ENCODE results near the gene DNAAF3.
A peak's percentile ranks its signal among the peaks of the same experiment; 100 is the strongest.
"Not testable (repeated sequence)": the region's sequence is repeated elsewhere in the genome, so short reads cannot be mapped to it uniquely, and the experiment has no call there.

The DNAAF3 gene

GRCh38 chr19:55156202-55157063, 10.0 kb downstream of the DNAAF3 start:
- DNase-seq, result peak in 5 of 56 donors; percentile 6 to 47 (median 16)

DNA sequence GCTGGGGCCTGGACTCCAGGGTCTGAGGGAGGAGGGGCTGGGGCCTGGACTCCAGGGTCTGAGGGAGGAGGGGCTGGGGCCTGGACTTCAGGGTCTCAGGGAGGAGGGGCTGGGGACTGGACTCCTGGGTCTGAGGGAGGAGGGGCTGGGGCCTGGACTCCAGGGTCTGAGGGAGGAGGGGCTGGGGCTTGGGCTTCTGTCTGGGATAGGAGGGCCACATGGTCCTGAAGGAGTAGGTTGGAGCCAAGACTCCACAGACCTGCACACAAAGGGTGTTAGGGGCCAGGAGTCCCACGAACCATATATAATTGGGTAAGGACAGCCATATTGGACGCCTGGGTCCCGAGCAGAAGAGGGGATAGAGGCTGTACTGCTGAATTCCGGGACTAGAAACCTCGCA, 10.6 kb downstream of the DNAAF3 start:
- DNase-seq, result not testable (repeated sequence)

DNA sequence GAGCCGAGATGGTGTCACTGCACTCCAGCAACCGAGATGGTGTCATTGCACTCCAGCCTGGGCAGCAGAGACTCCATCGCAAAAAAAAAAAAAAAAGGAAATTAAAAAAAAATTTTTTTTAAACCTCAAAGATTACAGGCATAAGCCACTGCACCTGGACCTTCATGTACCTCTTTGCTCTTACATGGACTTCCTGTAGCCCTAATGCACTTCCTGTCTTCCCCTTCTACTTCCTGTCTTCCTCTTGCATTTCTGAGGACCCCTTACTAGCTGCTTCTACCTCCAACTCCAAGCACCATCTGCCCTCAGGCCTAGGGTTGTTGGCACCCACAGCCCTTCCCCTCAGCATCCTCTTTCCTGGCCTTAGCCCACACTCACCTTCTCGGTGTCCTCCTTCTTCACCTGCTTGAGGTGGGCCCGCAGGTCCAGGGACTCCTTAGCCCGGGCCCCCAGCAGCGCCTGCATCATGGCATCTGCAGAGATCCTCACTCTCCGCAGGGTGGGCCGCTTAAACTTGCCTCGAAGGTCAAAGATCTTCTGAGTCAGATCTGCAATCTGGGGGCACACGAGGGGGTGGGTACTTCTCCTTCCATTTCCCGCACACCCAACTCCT, 12.7 kb downstream of the DNAAF3 start:
- DNase-seq, result no peak

- no peak for DNase-seq
Measured at GRCh38 chr19:55152017-55152416, 14.4 kb downstream of the DNAAF3 start.

GRCh38 chr19:55149078-55150003, 17.1 kb downstream of the DNAAF3 start, which contains the start of gene TNNT1:
TNNT1 (minus strand) TSS chr19:55149206; CDS start chr19:55147157, 2,049 bp downstream.
- DNase-seq, result no peak

- DNase-seq, result no peak
Measured at GRCh38 chr19:55147545-55148251, 18.7 kb downstream of the DNAAF3 start.

- no peak for DNase-seq
Measured at GRCh38 chr19:55146705-55147273, 19.6 kb downstream of the DNAAF3 start.

DNA sequence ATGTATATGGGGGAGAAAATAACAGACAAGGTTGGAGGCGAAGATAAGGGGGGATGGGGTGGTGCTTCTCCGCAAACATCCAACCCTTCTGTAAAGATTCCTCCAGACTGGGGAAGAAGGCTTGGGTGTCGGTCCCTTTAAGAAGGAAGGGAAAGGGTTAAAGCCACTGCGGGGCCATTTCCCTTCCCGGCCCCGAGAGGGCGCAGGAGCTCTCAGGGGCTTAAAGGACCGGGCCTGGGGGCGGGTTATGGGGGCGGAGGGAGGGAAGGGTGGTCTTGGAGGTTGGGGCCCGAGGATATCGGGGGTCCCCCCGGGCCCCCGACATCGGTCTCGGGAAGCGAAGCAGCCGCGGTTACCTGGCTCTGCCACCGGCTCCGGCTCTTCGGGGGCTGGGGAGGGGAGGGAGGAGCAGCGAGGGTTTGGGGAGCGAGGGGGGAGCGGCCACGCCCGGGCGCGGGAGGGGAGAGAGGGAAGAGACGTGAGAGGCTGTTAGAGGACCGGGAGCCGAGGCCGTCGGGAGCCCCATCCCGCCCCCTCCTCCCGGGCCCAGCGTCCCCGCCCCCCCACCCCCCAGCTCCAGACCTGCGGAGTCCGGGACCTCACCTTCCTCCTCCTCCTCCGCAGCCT, 20.2 kb downstream of the DNAAF3 start:
- DNase-seq, result peak in 1 of 56 donors; percentile 16

DNA sequence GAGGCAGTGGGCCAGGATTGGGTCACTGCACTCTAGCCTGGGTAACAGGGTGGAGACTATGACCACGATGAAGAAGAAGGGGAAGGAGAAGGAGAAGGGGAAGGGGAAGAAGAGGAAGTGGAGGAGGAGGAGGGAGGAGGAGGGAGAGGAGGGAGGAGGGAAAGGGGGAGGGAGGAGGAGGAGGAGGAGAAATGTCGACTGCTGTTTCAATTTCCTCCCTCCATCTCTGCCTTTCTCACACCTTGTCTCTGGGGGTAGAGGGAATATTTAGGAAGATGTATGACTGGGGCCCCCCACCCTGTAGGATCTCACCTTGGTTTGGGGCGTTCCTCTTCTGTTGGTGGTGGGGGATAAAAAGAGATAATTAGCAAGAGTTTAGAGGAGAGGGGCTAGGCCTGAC, 21.2 kb downstream of the DNAAF3 start:
- DNase-seq, result no peak

DNA sequence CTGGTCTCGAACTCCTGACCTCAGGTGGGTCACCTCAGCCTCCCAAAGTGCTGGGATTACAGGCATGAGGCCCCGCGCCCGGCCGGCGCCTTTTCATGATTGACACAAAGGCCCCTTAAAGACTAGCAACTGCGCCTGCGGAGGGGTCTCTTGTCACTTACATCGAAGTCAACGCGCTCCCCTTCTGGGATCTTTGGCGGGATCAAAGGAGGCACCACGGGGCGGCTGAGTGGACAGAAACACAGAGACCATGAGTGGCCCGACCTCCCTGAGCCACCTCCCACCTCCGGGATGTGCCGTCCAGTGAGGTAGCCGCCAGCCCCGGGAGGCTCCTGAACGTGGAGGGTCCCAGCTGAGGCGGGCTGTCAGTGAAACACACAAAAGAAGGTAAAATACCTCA, 24.7 kb downstream of the DNAAF3 start:
- DNase-seq, result peak in 1 of 56 donors; percentile 2

- DNase-seq, result peak in 3 of 56 donors; percentile 4 to 10 (median 5)
Measured at GRCh38 chr19:55137915-55138314, 28.5 kb downstream of the DNAAF3 start.

DNA sequence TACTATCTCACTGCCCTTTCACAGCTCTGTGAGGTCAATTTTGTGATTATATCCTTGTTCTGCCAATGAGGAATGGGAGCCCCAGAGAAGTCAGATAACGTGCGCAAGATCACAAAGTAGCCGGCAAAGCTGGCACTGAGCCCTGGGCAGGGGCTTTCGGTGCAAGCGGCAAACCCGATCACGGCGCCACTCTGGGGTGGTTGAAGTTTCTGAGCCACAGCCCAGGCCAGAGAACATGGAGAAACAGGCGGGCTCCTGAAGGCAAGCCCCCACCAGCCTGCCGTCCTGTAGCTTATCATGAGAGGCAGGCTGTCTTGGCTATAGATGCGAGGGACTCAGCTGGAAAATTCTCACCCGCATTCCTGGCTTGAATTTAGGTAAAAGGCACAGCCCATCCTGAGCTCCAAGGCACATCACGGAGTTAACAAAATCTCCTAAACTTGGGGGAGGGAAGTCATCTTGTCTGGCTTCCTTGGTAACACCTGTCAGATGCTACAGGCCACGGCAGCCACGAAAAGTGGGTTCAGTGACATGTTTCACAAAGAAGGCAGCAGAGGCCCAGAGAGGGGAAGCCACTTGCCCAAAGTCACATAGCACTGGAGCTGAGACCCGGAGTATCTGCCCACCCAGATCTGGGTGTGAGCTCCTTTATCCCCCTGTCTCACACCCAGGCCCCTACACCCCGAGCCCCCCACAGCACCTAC, 29.9 kb downstream of the DNAAF3 start:
- DNase-seq, result no peak

- DNase-seq, result no peak
Measured at GRCh38 chr19:55134736-55135135, 31.7 kb downstream of the DNAAF3 start.

DNA sequence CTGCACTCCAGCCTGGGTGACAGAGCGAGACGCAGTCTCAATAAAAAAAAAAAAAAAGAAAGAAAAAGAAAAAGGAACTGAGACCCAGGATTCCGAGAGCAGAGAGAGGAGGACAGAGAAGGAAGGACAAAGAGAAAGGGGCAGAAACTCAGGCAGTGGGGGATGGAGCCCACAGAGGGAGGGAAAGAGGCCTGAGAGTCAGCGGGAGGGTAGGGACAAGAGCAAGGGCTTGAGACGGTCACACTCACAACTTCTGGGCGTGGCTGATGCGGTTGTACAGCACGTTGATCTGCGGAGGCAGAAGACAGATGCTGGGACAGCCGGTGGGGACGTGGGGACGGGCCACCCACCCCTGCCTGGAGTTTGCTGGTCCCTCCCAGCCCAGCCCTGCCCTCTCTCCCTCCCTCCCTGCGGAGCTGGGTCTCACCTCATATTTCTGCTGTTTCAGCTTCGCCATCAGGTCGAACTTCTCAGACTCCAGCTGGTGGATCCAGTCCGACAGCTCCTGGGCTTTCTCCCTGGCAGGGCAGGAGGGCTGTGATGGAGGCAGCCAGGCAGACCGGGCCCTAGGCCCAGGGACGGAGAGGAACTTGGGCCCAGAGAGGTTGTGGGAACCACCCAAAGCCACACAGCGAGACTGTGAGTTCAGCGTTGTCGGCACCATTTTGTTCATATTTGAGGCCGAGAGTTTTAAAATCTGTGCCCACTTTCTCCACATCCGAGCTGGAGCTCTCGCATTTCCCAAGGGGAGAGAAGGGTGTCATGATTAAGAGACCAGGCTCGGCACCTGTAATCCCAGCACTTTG, 32.6 kb downstream of the DNAAF3 start:
- DNase-seq, result no peak

GRCh38 chr19:55132453-55133129, 33.8 kb downstream of the DNAAF3 start:
- DNase-seq, result no peak

GRCh38 chr19:55131421-55131820, 35.0 kb downstream of the DNAAF3 start:
- DNase-seq, result no peak

GRCh38 chr19:55119053-55119452, 47.4 kb downstream of the DNAAF3 start:
- no peak for DNase-seq
